HEK293 (cell line): ENCODE measurements around the gene RANBP3L.

Experiments
- CTCF ChIA-PET: fragments of 350-600 bp; formaldehyde crosslinking; extraction: SDS; loops from one replicate; lab custom pipeline; 2021; ENCODE audit warnings: antibody characterized with exemption; lab: Yijun Ruan, JAX
- POLR2A ChIA-PET: fragments of 300-600 bp; formaldehyde crosslinking; extraction: SDS; loops from one replicate; lab custom pipeline; 2020; ENCODE audit warnings: antibody characterized with exemption, inconsistent platforms; lab: Yijun Ruan, JAX
- H3K27ac ChIP-seq: fragments of 200-500 bp; sonication (Bioruptor generic); 2 replicates; pipeline ENCODE4 v1.5.1; 2014; ENCODE audit warnings: low read depth, low read length, control low read depth, inconsistent platforms; ENCODE audit errors: extremely low read depth
- H3K36me3 ChIP-seq, 2 experiments: fragments of 200-500 bp in 1 of 2; sonication (Bioruptor generic) in 1 of 2; 1 replicate in 1 of 2; 2 replicates in 1 of 2; pipeline ENCODE4 v1.5.1; 2014 to 2017; ENCODE audit warnings: inconsistent platforms in 2 of 2, low read length in 2 of 2; ENCODE audit not compliant: control insufficient read depth in 2 of 2, insufficient read depth in 1 of 2
- H3K4me1 ChIP-seq: fragments of 200-500 bp; sonication (Bioruptor generic); 2 replicates; pipeline ENCODE4 v1.5.1; 2014; ENCODE audit warnings: mild to moderate bottlenecking, low read length, inconsistent platforms; ENCODE audit not compliant: control insufficient read depth, insufficient read depth
- H3K4me3 ChIP-seq: 2 replicates; pipeline ENCODE4 v1.5.1; 2011; ENCODE audit warnings: low read depth, mild to moderate bottlenecking, control low read depth, low read length, moderate library complexity
- H3K9me3 ChIP-seq: fragments of 200-500 bp; sonication (Bioruptor generic); 2 replicates; pipeline ENCODE4 v1.5.1; 2014; ENCODE audit warnings: low read depth, low read length, inconsistent platforms; ENCODE audit not compliant: control insufficient read depth, insufficient read depth
- BCL11B ChIP-seq: fragments of 450-650 bp; formaldehyde crosslinking; IDR thresholded peaks from 2 replicates; pipeline ENCODE4 v1.5.1; 2016; ENCODE audit warnings: low read depth, missing biosample characterization, missing genetic modification characterization
- BCL6B ChIP-seq: fragments of 450-650 bp; formaldehyde crosslinking; IDR thresholded peaks from 2 replicates; pipeline ENCODE4 v1.5.1; 2017; ENCODE audit warnings: missing biosample characterization, missing genetic modification characterization
- GFI1B ChIP-seq: fragments of 450-650 bp; formaldehyde crosslinking; IDR thresholded peaks from 2 replicates; pipeline ENCODE4 v1.5.1; 2016; ENCODE audit warnings: missing biosample characterization, missing genetic modification characterization
- HIC1 ChIP-seq: fragments of 450-650 bp; formaldehyde crosslinking; IDR thresholded peaks from 2 replicates; pipeline ENCODE4 v1.5.1; 2016; ENCODE audit warnings: missing biosample characterization, missing genetic modification characterization
- INSM2 ChIP-seq: fragments of 450-650 bp; formaldehyde crosslinking; IDR thresholded peaks from 2 replicates; pipeline ENCODE4 v1.5.1; 2016; ENCODE audit warnings: missing biosample characterization, missing genetic modification characterization
- KLF1 ChIP-seq: fragments of 450-650 bp; formaldehyde crosslinking; IDR thresholded peaks from 2 replicates; pipeline ENCODE4 v1.5.1; 2016; ENCODE audit warnings: missing biosample characterization, missing genetic modification characterization
- KLF17 ChIP-seq: fragments of 450-650 bp; formaldehyde crosslinking; IDR thresholded peaks from 2 replicates; pipeline ENCODE4 v1.5.1; 2016; ENCODE audit warnings: missing biosample characterization, missing genetic modification characterization
- TRIM28 ChIP-seq: IDR thresholded peaks from 2 replicates; pipeline ENCODE4 v1.6.1; 2011; ENCODE audit warnings: low read length, control low read depth, borderline replicate concordance
- YY2 ChIP-seq: fragments of 450-650 bp; formaldehyde crosslinking; IDR thresholded peaks from 2 replicates; pipeline ENCODE4 v1.5.1; 2016; ENCODE audit warnings: missing biosample characterization, missing genetic modification characterization
- ZBTB26 ChIP-seq: fragments of 450-650 bp; formaldehyde crosslinking; optimal IDR thresholded peaks from 2 replicates; pipeline ENCODE3; 2016; ENCODE audit warnings: missing biosample characterization, mild to moderate bottlenecking, missing genetic modification characterization
- ZBTB48 ChIP-seq: fragments of 450-650 bp; formaldehyde crosslinking; IDR thresholded peaks from 2 replicates; pipeline ENCODE4 v1.5.1; 2016; ENCODE audit warnings: missing biosample characterization, missing genetic modification characterization
- ZBTB6 ChIP-seq: fragments of 450-650 bp; formaldehyde crosslinking; IDR thresholded peaks from 2 replicates; pipeline ENCODE4 v1.5.1; 2017; ENCODE audit warnings: missing biosample characterization, missing genetic modification characterization
- ZNF133 ChIP-seq: fragments of 450-650 bp; formaldehyde crosslinking; IDR thresholded peaks from 2 replicates; pipeline ENCODE4 v1.5.1; 2016; ENCODE audit warnings: missing biosample characterization, missing genetic modification characterization
- ZNF18 ChIP-seq: fragments of 450-650 bp; formaldehyde crosslinking; IDR thresholded peaks from 2 replicates; pipeline ENCODE4 v1.5.1; 2016; ENCODE audit warnings: missing biosample characterization, missing genetic modification characterization
- ZNF211 ChIP-seq: fragments of 450-650 bp; formaldehyde crosslinking; IDR thresholded peaks from 2 replicates; pipeline ENCODE4 v1.5.1; 2016; ENCODE audit warnings: low read depth, missing biosample characterization, missing genetic modification characterization
- ZNF280D ChIP-seq: fragments of 450-650 bp; formaldehyde crosslinking; IDR thresholded peaks from 2 replicates; pipeline ENCODE4 v1.5.1; 2016; ENCODE audit warnings: missing biosample characterization, missing genetic modification characterization
- ZNF292 ChIP-seq: fragments of 450-650 bp; formaldehyde crosslinking; IDR thresholded peaks from 2 replicates; pipeline ENCODE4 v1.5.1; 2016; ENCODE audit warnings: low read depth, missing biosample characterization, missing genetic modification characterization, borderline replicate concordance
- ZNF37A ChIP-seq: fragments of 450-650 bp; IDR thresholded peaks from 2 replicates; pipeline ENCODE4 v1.5.1; 2018; ENCODE audit warnings: missing biosample characterization, missing genetic modification characterization
- ZNF423 ChIP-seq: fragments of 450-650 bp; formaldehyde crosslinking; IDR thresholded peaks from 2 replicates; pipeline ENCODE4 v1.5.1; 2016; ENCODE audit warnings: missing biosample characterization, missing genetic modification characterization
- ZNF791 ChIP-seq: fragments of 450-650 bp; formaldehyde crosslinking; IDR thresholded peaks from 2 replicates; pipeline ENCODE4 v1.5.1; 2016; ENCODE audit warnings: missing biosample characterization, missing genetic modification characterization
- ZNF837 ChIP-seq: fragments of 450-650 bp; formaldehyde crosslinking; IDR thresholded peaks from 2 replicates; pipeline ENCODE4 v1.5.1; 2016; ENCODE audit warnings: missing biosample characterization, missing genetic modification characterization
- ZSCAN4 ChIP-seq: fragments of 450-650 bp; formaldehyde crosslinking; IDR thresholded peaks from 2 replicates; pipeline ENCODE4 v1.5.1; 2017; ENCODE audit warnings: missing biosample characterization, missing genetic modification characterization

RANBP3L gene

GRCh38 chr5:36222620-36223019 lies 79.1 kb downstream of the RANBP3L start (continued):
- TF ChIP-seq ZNF280D (tag by site-specific recombination), result no peak
- no peak for TF ChIP-seq YY2
- TF ChIP-seq KLF1 (tag by site-specific recombination), result no peak
- TF ChIP-seq ZBTB26 (tag by site-specific recombination), result no peak
- no peak for TF ChIP-seq ZBTB6 (tag by site-specific recombination)
- TF ChIP-seq ZNF292, result no peak

- ChIA-PET POLR2A (no interaction called here), CTCF (interaction anchor here (0.7 to 1.8 kb wide), 8 partner anchors 16 to 255 kb away, joined by 3 to 10 read pairs (median 6); partner anchors contain the start of gene NADK2)
- Histone ChIP-seq H3K4me3 (no peak overlapping the region), H3K36me3 (peaks cover 16 to 26% of the 10 kb centered on the region in 2 experiments), H3K4me1 (0 out of 2 replicates have a peak, but pooled peaks cover 2% of the 10 kb centered on the region), H3K9me3 (no peaks in the 10 kb centered on the region), H3K27ac (no peak overlapping the region)
- no peak for TF ChIP-seq ZNF18
- TF ChIP-seq ZNF292, result no peak
- TF ChIP-seq ZNF37A, result no peak
- no peak for TF ChIP-seq ZNF211
- TF ChIP-seq KLF17 (tag by site-specific recombination), result no peak
- no peak for TF ChIP-seq BCL11B (tag by site-specific recombination)
- TF ChIP-seq GFI1B (tag by site-specific recombination), result no peak
- TF ChIP-seq INSM2 (tag by site-specific recombination), result no peak
- TF ChIP-seq ZNF791 (tag by site-specific recombination), result no peak
- TF ChIP-seq ZBTB48 (tag by site-specific recombination), result no peak
- no peak for TF ChIP-seq ZNF423
- TF ChIP-seq TRIM28, result no peak
- TF ChIP-seq ZNF133 (tag by site-specific recombination), result no peak
- TF ChIP-seq ZSCAN4 (tag by site-specific recombination), result no peak
- no peak for TF ChIP-seq HIC1 (tag by site-specific recombination)
- no peak for TF ChIP-seq BCL6B (tag by site-specific recombination)
- no peak for TF ChIP-seq ZNF837 (tag by site-specific recombination)
These were observed 83.7 kb downstream of the RANBP3L start for GRCh38 chr5:36217988-36218387.
